Embryonic facial prominence (tissue), 1 donor: ENCODE data around the gene CSF2.

Experiments used
- DNase-seq: peaks from one replicate; pipeline ENCODE4 v3.0.0-alpha.2; 2016; ENCODE audit errors: extremely low spot score

The CSF2 gene

GRCh38 chr5:132086277-132086794 lies 12.7 kb downstream of the CSF2 start:
- no peak for DNase-seq

GRCh38 chr5:132087176-132087575 lies 13.6 kb downstream of the CSF2 start:
- DNase-seq = no peak

GRCh38 chr5:132087661-132088060 lies 14.1 kb downstream of the CSF2 start:
- no peak for DNase-seq

GRCh38 chr5:132089363-132089762 lies 15.8 kb downstream of the CSF2 start:
- no peak for DNase-seq

- DNase-seq = no peak
These were observed 16.5 kb downstream of the CSF2 start for GRCh38 chr5:132090107-132090506.

- no peak for DNase-seq
These were observed 19.7 kb downstream of the CSF2 start for GRCh38 chr5:132093271-132093670.

GRCh38 chr5:132094393-132095076 lies 20.9 kb downstream of the CSF2 start:
- DNase-seq = no peak

- DNase-seq = no peak
These were observed 21.5 kb downstream of the CSF2 start for GRCh38 chr5:132095077-132095410.

- no peak for DNase-seq
These were observed 21.9 kb downstream of the CSF2 start for GRCh38 chr5:132095424-132095972.

- no peak for DNase-seq
These were observed 23.3 kb downstream of the CSF2 start for GRCh38 chr5:132096904-132097303.

- DNase-seq = no peak
These were observed 24.6 kb downstream of the CSF2 start for GRCh38 chr5:132098151-132098594.

GRCh38 chr5:132098621-132099020 lies 25.0 kb downstream of the CSF2 start:
- DNase-seq = no peak

GRCh38 chr5:132099076-132099748 lies 25.6 kb downstream of the CSF2 start:
- no peak for DNase-seq

- DNase-seq = no peak
These were observed 26.3 kb downstream of the CSF2 start for GRCh38 chr5:132099905-132100304.

- no peak for DNase-seq
These were observed 27.2 kb downstream of the CSF2 start for GRCh38 chr5:132100672-132101261.

- DNase-seq = no peak
These were observed 27.8 kb downstream of the CSF2 start for GRCh38 chr5:132101385-132101880.

- DNase-seq = no peak
These were observed 28.6 kb downstream of the CSF2 start for GRCh38 chr5:132102101-132102701.

GRCh38 chr5:132102944-132103331 lies 29.3 kb downstream of the CSF2 start:
- DNase-seq = no peak

- no peak for DNase-seq
These were observed 29.9 kb downstream of the CSF2 start for GRCh38 chr5:132103332-132103951.

- DNase-seq = no peak
These were observed 30.4 kb downstream of the CSF2 start for GRCh38 chr5:132103969-132104391.

- DNase-seq = no peak
These were observed 31.0 kb downstream of the CSF2 start for GRCh38 chr5:132104556-132104955.

- no peak for DNase-seq
These were observed 32.1 kb downstream of the CSF2 start for GRCh38 chr5:132105688-132106087.
